Measurements from ENCODE around the gene ACBD5.
"Not testable (repeated sequence)": the region's sequence is repeated elsewhere in the genome, so short reads cannot be mapped to it uniquely, and the experiment has no call there.

ACBD5 gene

DNA sequence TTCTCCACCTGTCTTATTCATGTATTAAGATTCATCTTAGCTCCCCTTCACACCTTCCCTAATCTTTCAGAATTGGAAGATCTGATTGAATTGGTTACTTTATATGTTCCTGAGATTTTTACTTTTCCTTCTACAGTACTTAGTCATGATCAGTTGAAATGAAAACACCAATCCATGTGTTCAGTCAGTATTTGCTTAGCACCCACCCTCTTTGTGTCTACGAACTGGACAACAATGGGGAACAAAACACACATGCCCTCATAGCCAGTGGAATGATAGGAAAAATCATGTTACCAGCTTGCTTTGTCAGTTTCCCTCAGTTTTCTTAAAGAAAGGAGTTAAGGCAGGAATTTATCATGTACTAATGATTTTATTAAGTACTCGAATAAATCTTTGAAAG is 83.4 kb downstream of the ACBD5 start:
- TF ChIP-seq, protein P1, sequence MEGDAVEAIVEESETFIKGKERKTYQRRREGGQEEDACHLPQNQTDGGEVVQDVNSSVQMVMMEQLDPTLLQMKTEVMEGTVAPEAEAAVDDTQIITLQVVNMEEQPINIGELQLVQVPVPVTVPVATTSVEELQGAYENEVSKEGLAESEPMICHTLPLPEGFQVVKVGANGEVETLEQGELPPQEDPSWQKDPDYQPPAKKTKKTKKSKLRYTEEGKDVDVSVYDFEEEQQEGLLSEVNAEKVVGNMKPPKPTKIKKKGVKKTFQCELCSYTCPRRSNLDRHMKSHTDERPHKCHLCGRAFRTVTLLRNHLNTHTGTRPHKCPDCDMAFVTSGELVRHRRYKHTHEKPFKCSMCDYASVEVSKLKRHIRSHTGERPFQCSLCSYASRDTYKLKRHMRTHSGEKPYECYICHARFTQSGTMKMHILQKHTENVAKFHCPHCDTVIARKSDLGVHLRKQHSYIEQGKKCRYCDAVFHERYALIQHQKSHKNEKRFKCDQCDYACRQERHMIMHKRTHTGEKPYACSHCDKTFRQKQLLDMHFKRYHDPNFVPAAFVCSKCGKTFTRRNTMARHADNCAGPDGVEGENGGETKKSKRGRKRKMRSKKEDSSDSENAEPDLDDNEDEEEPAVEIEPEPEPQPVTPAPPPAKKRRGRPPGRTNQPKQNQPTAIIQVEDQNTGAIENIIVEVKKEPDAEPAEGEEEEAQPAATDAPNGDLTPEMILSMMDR (IDR thresholded peaks at IDR 0.05; ENCODE audit: extremely low read depth, missing control alignments): no peak
- no peak for DNase-seq (ENCODE audit: low spot score)

DNA sequence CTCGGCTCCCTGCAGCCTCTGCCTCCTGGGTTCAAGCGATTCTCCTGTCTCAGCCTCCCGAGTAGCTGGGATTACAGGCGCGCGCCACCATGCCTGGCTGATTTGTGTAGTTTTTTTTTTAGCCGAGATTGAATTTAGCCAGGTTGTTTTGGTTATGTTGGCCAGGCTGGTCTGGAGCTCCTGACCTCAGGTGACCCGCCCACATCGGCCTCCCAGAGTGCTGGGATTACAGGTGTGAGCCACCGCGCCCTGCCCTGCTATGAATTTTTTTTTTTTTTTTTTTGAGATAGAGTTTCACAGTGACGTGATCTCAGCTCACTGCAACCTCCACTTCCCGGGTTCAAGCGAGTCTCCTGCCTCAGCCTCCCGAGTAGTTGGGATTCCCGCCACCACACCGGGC is 84.0 kb downstream of the ACBD5 start:
- DNase-seq (ENCODE audit: low spot score): not testable (repeated sequence)

DNA sequence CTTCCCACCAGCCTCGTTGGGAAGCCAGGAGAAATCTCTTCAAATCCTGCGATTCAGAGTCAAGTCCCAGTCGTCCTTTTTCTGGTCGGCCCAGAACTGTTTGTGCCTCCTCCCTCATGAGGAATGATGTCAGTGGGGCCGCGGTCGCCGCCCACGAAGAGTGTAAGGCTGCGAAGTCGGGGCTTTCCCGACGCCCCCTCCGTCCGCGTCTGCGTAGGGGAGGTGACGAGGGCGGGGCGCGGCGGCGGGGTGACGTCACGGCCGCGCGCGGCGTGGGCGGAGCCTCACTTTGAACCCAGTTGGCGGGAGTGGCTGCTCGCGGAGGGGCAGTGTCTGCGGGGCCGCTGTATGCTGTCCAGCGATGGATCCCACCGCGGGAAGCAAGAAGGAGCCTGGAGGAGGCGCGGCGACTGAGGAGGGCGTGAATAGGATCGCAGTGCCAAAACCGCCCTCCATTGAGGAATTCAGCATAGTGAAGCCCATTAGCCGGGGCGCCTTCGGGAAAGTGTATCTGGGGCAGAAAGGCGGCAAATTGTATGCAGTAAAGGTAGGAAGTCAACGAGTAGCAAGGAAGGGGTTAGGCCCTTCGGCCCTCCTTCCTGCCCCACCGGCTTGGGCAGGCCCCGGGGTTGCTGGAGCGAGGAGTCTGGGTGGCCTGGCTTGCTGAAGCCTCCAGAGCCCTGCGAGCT is 85.4 kb downstream of the ACBD5 start, which contains the start of gene MASTL:
Gene MASTL (plus strand): TSS at position 287 of the 689 bp plus-strand sequence. CDS start 75 bp downstream, at position 362.
- peak; percentile 95 for DNase-seq (ENCODE audit: low spot score)
- TF ChIP-seq, protein P1 (IDR thresholded peaks at IDR 0.05; ENCODE audit: extremely low read depth, missing control alignments): no peak

DNA sequence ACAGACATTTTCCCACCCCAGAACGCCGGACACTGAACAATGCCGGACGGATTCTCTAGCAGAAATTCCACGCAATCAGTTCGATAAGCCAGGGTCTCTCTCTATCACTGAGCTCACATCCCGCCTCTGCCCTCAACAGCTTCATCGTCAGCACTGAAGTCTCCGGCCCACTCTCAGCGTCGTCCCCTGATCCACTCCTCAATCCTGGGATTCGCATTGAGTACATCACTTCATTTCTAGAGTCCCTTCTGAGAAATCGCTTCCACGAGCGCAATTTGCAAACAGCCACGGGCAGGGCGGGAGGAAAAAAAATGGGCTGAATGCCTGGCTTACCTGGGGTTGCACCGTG is 86.8 kb downstream of the ACBD5 start:
- TF ChIP-seq, protein P1 (IDR thresholded peaks at IDR 0.05; ENCODE audit: extremely low read depth, missing control alignments): no peak
- no peak for DNase-seq (ENCODE audit: low spot score)

DNA sequence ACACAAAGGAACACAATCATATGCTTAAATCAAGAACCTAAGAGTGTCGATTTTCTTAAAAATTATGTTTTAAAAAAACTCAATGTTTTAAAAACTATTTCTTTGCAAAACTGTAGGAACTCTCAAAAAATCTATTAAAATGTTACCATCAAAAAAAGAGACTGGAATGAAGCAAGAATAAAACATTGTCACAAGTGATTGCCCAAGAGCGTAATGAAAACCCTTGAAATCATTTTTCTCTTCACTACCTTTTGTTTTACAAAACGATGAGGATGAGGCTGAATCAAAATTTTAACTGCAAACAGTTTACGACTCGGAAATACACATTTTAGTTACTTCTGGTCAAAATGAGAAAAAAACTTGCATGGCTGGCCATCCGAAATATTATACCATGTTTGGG is 87.3 kb downstream of the ACBD5 start:
- TF ChIP-seq, protein P1 (IDR thresholded peaks at IDR 0.05; ENCODE audit: extremely low read depth, missing control alignments): no peak
- no peak for DNase-seq (ENCODE audit: low spot score)

DNA sequence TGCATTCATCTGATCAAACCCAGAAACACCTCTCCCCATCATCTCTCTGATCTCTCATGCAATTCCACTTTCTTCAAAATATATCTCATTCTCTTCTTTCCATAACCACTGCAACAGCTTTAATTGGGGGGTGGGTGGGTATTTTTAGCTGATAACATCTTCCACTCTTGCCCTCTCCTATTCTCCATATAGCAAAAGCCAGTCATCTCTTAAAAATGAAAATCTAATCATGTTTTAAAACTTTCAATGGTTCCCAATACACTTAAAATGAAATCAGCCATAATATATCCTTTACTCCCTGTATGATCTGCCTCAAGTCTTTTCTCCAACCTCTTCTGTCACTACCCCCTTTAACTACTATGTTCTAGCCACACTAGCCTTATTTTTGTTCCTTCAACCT is 87.9 kb downstream of the ACBD5 start:
- TF ChIP-seq, protein P1 (IDR thresholded peaks at IDR 0.05; ENCODE audit: extremely low read depth, missing control alignments): no peak

DNA sequence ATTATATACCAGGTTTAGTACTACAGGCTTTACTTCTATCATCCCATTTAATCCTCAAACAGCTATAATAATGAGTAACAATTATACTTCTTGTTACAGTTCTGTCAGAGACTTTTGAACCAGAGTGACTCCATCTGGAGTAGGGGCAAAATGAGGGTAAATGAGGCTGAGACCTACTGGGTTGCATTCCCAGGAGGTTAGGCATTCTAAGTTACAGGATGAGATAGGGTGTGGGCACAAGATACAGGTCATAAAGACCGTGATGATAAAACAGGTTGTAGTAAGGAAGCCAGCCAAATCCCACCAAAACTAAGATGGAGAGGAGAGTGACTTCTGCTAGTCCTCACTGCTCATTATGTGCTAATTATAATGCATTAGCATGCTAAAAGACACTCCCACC is 90.3 kb downstream of the ACBD5 start:
- DNase-seq (ENCODE audit: low spot score): no peak
- TF ChIP-seq, protein P1 (IDR thresholded peaks at IDR 0.05; ENCODE audit: extremely low read depth, missing control alignments): no peak

More for the DNA sequence above, 87.9 kb downstream of the ACBD5 start:
- no peak for DNase-seq (ENCODE audit: low spot score)

DNA sequence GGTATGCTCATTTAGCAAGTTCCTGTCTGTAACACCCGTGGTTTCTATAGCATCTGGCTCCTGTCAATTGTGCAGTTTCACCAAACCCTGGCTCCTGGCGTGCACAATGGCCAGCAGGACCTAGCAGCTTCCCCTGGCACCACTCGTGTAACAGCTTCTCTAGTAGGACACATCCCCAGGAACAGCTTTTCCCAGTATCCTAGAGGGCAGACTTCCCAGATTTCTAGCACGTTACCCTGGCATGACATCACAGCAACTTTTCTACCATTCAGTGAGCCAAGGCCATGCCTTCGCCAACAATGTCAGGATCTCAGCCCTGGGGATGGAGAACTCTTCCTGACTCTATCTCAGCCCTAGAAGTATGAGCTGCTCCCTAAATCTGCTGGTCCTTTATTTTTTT is 92.9 kb downstream of the ACBD5 start:
- DNase-seq (ENCODE audit: low spot score): no peak
- TF ChIP-seq, protein P1 (IDR thresholded peaks at IDR 0.05; ENCODE audit: extremely low read depth, missing control alignments): no peak
